Kidney tubule cell (primary cell): ENCODE measurements around the gene RAX2.

Experiments used
- DNase-seq: peaks from one replicate; pipeline ENCODE4 v3.0.0-alpha.2; 2018; ENCODE audit warnings: low spot score

RAX2 gene

DNA sequence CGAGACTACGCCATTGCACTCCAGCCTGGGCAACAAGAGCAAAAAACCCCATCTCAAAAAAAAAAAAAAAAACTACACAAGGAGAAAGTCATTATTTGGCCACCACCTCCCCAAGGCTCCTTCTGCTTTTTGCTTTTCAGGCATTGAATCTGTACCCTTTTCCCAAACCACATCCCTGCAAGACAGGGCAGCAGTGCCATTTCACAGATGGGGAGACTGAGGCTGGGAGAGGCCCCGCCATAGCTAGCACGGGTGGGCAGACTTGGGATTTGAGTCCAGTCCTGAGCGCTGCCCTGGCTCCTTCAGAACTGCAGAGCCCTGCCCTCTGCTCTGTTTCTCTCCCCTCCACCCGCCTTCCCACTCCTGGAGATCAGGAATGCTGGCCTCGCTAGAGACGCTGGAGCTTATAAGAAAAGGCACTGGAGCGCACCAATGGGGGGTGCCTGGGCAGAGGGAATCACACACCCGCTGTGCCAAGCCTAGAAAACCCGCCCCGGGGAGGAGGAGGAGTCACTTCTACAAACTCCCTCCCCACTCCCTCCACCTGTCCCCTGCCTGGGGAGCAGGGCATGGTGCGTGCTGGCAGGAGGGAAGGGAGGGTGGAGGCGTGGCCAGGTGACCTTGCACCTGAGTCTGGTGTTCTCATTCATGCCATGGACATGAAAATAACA is 46.3 kb downstream of the RAX2 start:
- DNase-seq: peak; percentile 68

DNA sequence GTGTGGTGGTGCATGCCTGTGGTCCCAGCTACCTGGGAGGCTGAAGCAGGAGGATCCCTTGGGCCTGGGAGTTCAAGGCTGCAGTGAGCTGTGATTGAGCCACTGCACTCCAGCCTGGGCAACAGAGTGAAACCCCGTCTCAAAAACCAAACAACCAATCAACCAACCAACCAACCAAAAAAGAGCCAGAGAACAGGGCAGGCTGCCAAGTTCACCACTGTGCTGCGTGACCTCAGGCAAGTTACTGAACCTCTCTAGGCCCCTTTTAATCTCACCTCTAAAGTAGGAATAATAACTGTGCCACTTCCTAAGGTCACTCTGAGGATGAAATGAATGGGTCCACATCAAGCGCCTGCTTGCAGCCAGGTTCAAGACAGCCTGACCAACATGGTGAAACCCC is 46.9 kb downstream of the RAX2 start:
- DNase-seq: peak; percentile 8

DNA sequence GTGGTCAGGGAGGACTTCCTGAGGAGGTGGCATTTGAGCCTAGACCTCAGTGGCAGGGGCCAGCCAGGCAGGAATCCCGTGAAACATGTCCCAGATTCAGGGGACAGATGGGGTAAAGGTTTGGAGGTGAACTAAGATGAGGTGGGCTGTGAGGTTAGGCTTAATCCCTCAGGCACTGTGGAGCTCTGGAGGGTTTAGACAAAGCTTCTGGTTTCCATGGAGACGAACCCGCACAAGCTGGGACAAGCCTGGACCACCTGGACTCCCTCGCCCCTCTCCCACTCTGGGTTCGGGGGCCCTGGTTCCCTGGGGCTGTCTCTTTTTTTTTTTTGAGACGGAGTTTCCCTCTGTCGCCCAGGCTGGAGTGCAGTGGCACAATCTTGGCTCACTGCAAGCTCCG is 48.1 kb downstream of the RAX2 start:
- no peak for DNase-seq

DNA sequence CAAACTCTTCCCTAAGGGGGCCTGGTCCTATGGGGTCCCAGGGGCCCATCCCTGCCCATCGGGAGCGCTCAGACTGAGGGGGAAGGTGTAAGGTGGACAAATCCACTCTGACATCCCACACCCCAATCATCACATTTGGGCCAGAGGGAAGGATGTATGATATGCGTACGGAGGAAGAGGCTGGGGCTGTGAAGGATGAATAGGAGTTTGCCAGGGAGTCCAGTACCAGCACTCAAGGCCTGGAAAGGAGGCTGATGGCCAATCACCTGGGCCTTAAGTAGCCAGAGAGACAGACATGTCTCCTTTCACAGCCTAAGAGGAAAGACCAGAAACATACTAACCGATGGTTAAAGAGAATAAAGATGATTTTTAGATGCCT is 48.9 kb downstream of the RAX2 start:
- no peak for DNase-seq

DNA sequence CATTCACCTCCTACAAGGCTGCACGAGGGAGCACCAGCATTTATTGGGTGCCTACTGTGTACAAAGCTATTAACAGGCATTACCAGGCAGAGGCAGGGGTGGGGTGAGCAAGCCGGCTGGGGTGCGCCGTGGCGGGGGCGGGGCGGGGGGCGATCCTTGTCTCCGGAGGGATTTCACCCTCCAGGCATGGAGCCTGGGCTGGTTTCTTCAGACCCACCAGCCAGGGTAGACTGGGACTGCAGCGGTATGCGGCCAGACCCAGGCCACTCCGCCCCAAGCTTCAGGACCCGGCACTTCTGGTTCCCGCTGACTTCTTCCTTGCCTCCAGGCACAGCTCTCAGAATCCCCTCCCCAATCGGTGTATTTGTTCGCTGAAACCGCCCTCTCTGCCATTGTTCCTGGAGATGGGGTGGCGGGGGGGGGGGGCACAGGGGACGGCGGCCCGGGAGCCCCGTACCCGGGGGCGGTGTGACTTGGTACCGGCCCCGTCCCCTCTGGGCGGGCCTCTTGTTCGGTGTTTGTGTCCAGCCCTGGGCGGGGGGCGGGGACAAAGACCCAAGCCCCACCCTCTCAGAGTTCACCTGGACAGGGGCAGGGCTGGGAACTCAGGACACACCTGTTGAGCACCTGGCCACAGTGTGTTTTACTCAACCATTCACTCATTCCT is 49.5 kb downstream of the RAX2 start:
- no peak for DNase-seq

DNA sequence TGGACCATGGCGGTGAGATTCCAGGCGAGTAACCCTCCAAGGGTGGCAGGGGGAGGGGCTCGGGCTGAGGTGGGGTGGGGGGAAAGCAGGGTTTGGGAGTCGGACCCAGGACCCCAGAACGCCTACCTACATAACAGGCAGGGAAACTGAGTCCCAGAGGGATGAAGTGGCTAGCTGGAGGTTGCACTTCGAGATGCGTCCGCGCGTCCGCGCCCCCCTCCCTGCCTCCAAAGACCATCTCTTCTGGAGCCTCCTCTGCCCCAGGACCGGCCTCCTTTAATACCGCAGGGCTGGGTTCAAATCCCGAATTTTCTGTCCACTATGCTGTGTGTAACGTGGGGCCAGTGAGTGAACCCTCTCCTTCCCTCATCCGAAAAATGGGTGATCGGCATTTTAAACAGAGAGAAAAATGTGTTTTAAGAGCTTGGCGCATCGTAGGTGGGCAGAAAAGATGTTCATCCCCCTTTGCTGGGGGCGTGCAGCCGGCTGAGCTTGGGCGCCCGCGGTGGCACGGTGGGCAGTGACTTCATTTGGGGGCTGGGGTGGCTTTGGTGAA is 50.1 kb downstream of the RAX2 start:
- DNase-seq: no peak

DNA sequence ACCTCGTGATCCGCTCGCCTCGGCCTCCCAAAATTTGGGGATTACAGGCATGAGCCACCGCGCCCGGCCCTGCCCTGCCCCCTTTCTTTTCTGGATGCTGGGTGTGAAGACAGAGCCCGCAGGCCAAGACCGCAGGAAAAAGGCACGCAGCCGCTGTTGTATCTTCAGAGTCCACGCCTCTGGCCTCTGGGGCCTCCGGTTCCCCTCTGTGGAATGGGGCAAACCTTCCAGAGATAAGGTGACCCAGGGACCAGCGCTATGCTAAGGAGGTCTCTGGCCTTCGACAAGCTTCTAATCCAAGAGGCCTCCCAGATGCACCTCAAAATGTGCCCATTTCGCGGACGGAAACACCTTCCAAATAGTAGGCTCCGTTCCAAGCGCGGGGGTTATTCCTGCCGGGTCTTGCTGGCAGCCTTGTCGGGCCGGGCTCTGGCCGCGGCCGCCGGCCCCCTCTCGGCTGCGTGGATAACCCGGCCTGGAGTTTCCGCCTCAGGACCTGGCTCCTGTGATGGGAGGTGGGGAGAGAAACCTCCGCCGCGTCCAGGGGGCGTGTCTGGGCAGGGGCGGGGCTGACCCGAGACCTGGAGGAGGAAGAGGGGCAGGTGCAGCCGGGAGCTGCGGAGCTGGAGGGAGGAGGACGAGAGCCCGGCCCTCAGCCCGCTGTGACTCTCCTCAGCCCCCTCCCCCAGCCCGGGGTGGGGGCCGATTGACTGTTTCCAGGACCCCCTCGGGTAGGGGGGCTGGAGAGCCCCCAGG is 50.7 kb downstream of the RAX2 start:
- peak; percentile 91 for DNase-seq

DNA sequence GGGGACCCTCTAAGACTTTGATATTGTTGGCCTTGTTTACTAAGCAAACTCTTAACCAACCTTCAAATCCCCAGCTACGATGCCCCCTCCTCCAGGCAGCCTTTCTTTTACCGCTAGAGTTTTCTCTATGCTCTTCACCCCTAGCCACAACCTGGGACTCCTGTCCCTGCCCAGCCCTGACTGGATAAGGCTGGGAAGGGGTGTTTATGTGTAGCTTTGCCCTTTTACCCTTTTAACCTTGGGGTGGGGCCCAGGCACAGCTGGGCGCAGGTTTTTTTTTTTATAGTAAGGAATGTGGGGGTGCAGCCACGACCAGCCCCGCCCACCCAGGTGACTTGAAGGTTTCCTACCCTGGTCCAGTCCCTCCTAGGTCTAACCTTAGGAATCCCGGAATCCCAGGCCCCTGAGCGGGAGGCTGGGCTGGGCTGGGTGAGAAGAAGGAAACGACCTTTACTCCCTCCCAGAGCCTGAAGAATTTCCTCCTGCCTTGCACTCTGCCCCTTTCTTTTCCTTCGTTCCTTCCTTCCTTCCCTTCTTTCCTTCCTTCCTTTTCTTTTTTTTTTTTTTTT is 51.6 kb downstream of the RAX2 start:
- DNase-seq: no peak

DNA sequence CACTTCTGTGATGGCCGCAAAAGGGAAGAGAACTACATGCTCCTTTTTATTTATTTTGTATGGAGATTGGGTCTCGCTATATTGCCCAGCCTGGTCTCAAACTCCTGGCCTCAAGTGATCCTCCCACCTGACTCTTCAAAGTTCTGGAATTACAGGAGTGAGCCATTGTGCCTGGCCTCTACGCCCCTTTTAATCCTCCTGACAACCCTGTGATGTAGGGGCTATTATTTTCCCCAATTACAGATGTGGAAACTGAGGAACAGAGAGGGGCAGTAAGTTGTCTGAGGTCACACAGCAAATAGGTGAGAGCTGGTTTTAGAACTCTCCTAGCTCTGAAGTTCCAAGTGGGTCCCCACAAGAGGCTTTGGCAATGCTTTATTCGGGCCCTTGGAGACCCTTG is 52.2 kb downstream of the RAX2 start:
- DNase-seq: no peak
